ENCODE data around the gene GAS5.

GAS5 gene

GRCh38 chr1:173893611-173894010, 25.8 kb upstream of the GAS5 start:
- Histone ChIP-seq H3F3A (ENCODE audit: insufficient read depth, low read length) (no peaks in the 10 kb centered on the region), H3K9me3 (ENCODE audit: low read length) (no peaks in the 10 kb centered on the region)

DNA sequence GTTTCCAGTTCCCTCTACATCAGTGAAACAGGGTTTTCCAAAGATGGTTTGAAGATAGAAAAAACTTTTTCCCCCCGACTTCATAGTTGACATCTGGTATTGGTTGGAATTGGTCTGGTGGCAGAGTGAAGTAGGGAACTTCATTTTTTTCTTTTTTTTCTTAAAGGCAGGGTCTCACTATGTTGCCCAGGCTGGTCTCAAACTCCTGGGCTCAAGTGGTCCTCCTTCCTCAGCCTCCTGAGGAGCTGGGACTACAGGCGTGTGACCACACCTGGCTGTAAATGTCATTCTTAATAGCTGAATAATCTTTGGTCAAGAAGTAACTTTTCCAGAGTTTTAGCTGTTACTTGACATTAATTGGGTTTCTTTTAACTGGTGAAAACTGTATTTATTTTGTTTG, 22.1 kb upstream of the GAS5 start:
- Histone ChIP-seq H3K79me2 (ENCODE audit: insufficient read depth, low read length) (no peaks in the 10 kb centered on the region), H3K9ac (ENCODE audit: low read length) (no peak overlapping the region)
- TF ChIP-seq, protein P1, sequence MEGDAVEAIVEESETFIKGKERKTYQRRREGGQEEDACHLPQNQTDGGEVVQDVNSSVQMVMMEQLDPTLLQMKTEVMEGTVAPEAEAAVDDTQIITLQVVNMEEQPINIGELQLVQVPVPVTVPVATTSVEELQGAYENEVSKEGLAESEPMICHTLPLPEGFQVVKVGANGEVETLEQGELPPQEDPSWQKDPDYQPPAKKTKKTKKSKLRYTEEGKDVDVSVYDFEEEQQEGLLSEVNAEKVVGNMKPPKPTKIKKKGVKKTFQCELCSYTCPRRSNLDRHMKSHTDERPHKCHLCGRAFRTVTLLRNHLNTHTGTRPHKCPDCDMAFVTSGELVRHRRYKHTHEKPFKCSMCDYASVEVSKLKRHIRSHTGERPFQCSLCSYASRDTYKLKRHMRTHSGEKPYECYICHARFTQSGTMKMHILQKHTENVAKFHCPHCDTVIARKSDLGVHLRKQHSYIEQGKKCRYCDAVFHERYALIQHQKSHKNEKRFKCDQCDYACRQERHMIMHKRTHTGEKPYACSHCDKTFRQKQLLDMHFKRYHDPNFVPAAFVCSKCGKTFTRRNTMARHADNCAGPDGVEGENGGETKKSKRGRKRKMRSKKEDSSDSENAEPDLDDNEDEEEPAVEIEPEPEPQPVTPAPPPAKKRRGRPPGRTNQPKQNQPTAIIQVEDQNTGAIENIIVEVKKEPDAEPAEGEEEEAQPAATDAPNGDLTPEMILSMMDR (IDR thresholded peaks at IDR 0.05; ENCODE audit: low read length): no peak
- no peak for TF ChIP-seq EZH2 (IDR thresholded peaks at IDR 0.05; ENCODE audit: borderline replicate concordance, low read length)

More at GRCh38 chr1:173893611-173894010, 25.8 kb upstream of the GAS5 start:
- Histone ChIP-seq H4K20me1 (ENCODE audit: insufficient read depth, low read length) (no peaks in the 10 kb centered on the region), H3K27ac (ENCODE audit: low read depth, low read length, poor library complexity, severe bottlenecking) (no peak overlapping the region), H2AFZ (ENCODE audit: low read length) (no peak overlapping the region), H3K79me2 (ENCODE audit: insufficient read depth, low read length) (no peaks in the 10 kb centered on the region), H3K36me3 (ENCODE audit: insufficient read depth, low read length) (peaks cover 5% of the 10 kb centered on the region; the same call in 1 of the 2 replicates), H3K27me3 (ENCODE audit: insufficient read depth, low read length) (no peaks in the 10 kb centered on the region), H3K4me1 (ENCODE audit: insufficient read depth, low read length, severe bottlenecking) (no peaks in the 10 kb centered on the region), H3K9ac (ENCODE audit: low read length) (no peak overlapping the region), H3K4me3 (ENCODE audit: low read depth, low read length, poor library complexity, severe bottlenecking) (no peak overlapping the region), H3K9me2 (ENCODE audit: low read depth, low read length) (no peaks in the 10 kb centered on the region), H3K4me2 (ENCODE audit: low read length) (no peak overlapping the region)
- no peak for TF ChIP-seq EZH2 (IDR thresholded peaks at IDR 0.05; ENCODE audit: borderline replicate concordance, low read length)
- TF ChIP-seq, protein P1 (IDR thresholded peaks at IDR 0.05; ENCODE audit: low read length): no peak

DNA sequence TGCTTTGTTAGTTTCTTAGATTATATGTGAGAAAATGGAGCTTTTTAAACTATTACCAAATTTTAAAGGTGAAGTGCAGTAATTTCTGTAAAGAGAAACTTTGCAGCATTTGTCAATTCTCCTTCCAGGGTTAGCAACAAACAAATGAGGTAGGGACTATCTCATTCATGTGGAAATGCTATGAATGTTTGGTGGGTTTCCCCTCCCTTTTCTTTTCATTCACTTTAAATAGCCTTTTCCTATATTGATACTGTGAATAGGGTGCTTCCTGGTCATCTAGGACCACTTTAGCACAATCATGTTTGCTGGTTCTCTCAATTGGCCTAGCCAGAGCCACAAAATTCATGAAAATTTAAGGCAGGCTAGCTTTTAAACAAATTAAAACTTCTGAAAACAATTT, 21.0 kb upstream of the GAS5 start:
- no peaks in the 10 kb centered on the region for H4K20me1 ChIP-seq (ENCODE audit: insufficient read depth, low read length)
- no peaks in the 10 kb centered on the region for H3K9me2 ChIP-seq (ENCODE audit: low read depth, low read length)
- peaks cover 31% of the 10 kb centered on the region for H3K36me3 ChIP-seq (ENCODE audit: insufficient read depth, low read length)
- H3K4me3 ChIP-seq (ENCODE audit: low read depth, low read length, poor library complexity, severe bottlenecking): no peak overlapping the region
- no peak overlapping the region for H2AFZ ChIP-seq (ENCODE audit: low read length)
- no peak overlapping the region for H3K27ac ChIP-seq (ENCODE audit: low read depth, low read length, poor library complexity, severe bottlenecking)
- H3K79me2 ChIP-seq (ENCODE audit: insufficient read depth, low read length): no peaks in the 10 kb centered on the region
- H3K4me1 ChIP-seq (ENCODE audit: insufficient read depth, low read length, severe bottlenecking): no peaks in the 10 kb centered on the region
- no peak overlapping the region for H3K9ac ChIP-seq (ENCODE audit: low read length)
- H3K9me3 ChIP-seq (ENCODE audit: low read length): no peaks in the 10 kb centered on the region
- H3K27me3 ChIP-seq (ENCODE audit: insufficient read depth, low read length): no peaks in the 10 kb centered on the region
- TF ChIP-seq, protein P1 (IDR thresholded peaks at IDR 0.05; ENCODE audit: low read length): no peak
- no peak for TF ChIP-seq EZH2 (IDR thresholded peaks at IDR 0.05; ENCODE audit: borderline replicate concordance, low read length)
- no peak overlapping the region for H3K4me2 ChIP-seq (ENCODE audit: low read length)
- H3F3A ChIP-seq (ENCODE audit: insufficient read depth, low read length): no peaks in the 10 kb centered on the region

More for the DNA sequence above, 22.1 kb upstream of the GAS5 start:
- Histone ChIP-seq H4K20me1 (ENCODE audit: insufficient read depth, low read length) (no peaks in the 10 kb centered on the region), H3K27ac (ENCODE audit: low read depth, low read length, poor library complexity, severe bottlenecking) (no peak overlapping the region), H3K36me3 (ENCODE audit: insufficient read depth, low read length) (peaks cover 31% of the 10 kb centered on the region), H3K9me3 (ENCODE audit: low read length) (no peaks in the 10 kb centered on the region), H2AFZ (ENCODE audit: low read length) (no peak overlapping the region), H3F3A (ENCODE audit: insufficient read depth, low read length) (no peaks in the 10 kb centered on the region), H3K27me3 (ENCODE audit: insufficient read depth, low read length) (no peaks in the 10 kb centered on the region), H3K4me2 (ENCODE audit: low read length) (no peak overlapping the region), H3K4me1 (ENCODE audit: insufficient read depth, low read length, severe bottlenecking) (no peaks in the 10 kb centered on the region), H3K9me2 (ENCODE audit: low read depth, low read length) (no peaks in the 10 kb centered on the region), H3K4me3 (ENCODE audit: low read depth, low read length, poor library complexity, severe bottlenecking) (no peak overlapping the region)
